HL-60/S4 (cell line): ENCODE results near the gene RIPPLY3.

ENCODE experiments used
- in situ Hi-C: fragments of 300-500 bp; cut with MboI; formaldehyde crosslinking; loops from 2 replicates; pipeline ENCODE4 v1.14.3; 2022; ENCODE audit warnings: low sequenced_read_pairs

The RIPPLY3 gene

DNA sequence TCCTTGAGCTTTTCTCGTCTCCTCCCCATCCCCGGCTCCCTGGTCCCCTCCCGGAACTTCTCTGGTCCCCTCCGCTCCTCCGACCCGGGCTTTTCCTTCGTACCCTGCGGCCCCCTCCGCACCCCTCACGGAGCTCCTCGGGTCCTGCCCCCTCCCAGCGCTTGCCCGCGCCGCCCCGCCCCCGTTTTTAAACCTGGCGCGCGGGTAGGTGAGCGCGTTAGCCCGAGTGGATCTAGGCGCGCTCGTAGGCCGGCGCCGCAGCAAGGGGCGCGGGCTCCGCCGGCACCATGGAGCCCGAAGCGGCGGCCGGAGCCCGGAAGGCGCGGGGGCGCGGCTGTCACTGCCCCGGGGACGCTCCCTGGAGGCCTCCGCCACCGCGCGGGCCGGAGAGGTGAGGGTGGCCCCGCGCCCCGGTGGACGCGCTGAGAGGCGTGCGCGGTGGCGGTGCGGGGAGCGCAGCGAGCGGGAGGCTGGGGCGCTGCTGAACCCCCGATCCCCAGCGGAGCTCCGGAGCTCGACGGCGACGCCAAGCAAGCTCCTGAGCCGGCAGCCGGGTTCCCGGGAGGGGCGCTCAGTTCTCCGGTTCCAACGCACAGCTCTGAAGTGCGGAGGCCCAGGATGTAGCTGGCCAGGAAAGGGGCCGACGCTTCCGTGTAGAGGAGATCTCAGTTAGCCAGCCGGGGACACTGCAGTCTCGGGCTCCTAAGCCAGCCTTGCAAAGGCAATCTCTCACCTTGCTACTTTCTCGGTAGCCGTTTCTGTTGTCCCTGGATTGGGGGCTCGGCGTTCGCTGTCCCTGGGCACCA is at the start of gene RIPPLY3:
Gene RIPPLY3, plus strand, starts transcription at position 217 of the 806 bp plus-strand sequence. Its CDS starts 71 bp downstream, at position 288.
- in situ Hi-C loops: no loop called here

- in situ Hi-C loops: no loop called here
Measured at GRCh38 chr21:36959020-36959835, 47.3 kb upstream of the RIPPLY3 start.

DNA sequence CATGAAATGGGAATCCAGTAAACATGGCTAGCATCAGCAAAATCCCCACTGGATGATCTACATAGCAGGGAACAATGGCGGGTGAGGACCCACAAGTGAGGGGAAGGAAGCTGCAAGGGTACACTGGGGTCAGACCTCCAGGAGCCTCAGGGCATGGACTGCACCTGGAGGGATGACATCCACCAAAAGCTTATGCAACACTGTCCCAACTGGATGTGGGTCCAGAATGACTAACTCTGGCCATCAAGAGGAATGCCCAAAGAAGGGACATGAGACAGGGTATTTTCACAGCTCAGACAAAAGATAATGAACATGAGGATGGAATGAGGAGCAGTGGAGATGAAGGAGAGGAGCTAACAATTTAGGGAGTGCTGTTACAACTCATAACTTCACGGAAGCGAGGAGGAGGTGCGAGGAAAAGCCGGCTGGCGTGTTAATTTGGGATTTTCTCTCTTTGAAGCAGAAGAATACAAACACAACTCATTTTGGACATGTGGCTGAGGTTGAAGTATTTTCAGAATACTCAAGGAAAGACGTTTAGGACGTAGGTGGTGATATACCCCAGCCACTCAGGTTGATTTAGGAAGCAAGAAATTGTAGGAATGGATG is 45.7 kb upstream of the RIPPLY3 start:
- in situ Hi-C loops: no loop called here

GRCh38 chr21:36962098-36962780 is 44.3 kb upstream of the RIPPLY3 start:
- in situ Hi-C loops: no loop called here

- in situ Hi-C loops: no loop called here
Measured at GRCh38 chr21:36964398-36964797, 42.1 kb upstream of the RIPPLY3 start.

DNA sequence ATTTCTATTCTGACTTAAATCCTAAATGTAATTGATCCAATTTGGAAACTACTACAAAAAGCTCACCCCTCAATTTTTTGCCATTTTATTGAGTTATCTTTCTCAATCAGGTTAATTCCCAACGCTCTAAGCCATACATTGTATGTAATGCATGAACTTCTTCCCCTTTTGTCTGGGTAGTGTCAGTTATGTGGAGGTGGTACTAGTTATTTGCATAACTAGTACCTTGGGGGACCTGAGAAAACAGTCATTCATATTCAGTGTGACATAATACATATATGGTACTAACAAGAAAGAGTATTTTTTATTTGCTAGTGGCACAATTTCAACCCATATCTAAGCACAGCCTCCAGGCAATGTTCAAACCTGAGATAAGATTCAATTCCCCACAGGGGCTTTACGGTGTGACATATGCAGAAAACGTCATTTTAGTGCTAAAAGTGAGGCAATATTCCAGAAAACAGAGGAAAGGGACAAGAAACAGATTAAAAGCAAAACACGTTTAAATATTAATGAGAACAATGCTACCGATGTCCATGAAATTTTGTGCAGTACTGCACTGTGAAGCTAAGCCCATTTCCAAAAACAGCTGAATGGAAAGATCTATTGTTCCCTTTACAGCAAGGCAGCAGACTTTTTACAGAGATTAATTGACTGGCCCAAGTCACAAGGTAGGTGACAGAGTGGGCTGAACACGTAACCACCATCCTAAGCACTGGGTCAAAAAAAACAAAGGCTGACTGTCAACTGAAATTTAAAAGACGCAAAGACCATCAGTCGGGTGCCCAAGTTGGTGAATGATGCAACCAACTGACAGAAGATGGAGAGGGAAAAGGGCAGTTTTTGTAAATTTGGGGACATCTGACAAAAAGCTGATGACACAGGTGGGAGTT is 41.4 kb upstream of the RIPPLY3 start:
- in situ Hi-C loops: no loop called here

DNA sequence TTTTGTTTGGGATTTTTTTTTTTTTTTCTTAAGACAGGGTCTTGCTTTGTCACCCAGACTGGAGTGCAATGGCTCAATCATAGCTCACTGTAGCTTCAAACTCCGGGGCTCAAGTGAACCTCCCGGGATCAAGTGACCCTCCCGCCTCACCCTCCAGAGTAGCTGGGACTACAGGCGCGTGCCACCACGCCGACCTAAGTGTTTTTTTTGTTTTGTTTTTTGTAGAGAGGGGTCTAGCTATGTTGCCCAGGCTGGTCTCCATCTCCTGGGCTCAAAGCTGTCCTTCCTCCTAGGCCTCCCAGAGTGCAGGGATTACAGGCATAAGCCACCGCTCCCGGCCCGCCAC is 40.8 kb upstream of the RIPPLY3 start:
- in situ Hi-C loops: no loop called here

- in situ Hi-C loops: no loop called here
Measured at GRCh38 chr21:36966066-36966820, 40.3 kb upstream of the RIPPLY3 start, which contains the start of gene HLCS. Gene HLCS (minus strand): TSS chr21:36966669. CDS start chr21:36966638, 31 bp downstream.

- in situ Hi-C loops: no loop called here
Measured at GRCh38 chr21:36966821-36967768, 39.4 kb upstream of the RIPPLY3 start.

- in situ Hi-C loops: no loop called here
Measured at GRCh38 chr21:36968414-36968813, 38.1 kb upstream of the RIPPLY3 start.

DNA sequence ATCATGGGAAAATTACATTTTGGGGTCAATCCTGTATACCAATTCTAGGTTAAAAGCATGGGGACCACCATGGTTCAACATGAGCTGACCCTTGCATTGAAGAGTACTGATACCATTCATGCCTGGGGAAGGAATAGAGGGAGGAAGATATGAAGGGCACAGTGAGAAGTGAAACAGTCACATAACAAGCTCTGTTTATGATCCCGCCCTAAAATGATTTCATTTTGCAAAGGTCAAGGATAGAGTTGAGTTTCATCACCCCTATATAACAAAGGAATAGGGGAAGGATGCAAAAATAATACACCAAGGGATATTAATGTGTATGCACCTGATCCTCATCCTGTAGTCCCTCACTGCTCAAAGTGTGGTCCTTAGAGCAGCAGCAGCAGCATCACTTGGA is 37.5 kb upstream of the RIPPLY3 start:
- in situ Hi-C loops: no loop called here

- in situ Hi-C loops: no loop called here
Measured at GRCh38 chr21:36973986-36974850, 32.3 kb upstream of the RIPPLY3 start.

- in situ Hi-C loops: no loop called here
Measured at GRCh38 chr21:36974851-36975192, 31.7 kb upstream of the RIPPLY3 start.

DNA sequence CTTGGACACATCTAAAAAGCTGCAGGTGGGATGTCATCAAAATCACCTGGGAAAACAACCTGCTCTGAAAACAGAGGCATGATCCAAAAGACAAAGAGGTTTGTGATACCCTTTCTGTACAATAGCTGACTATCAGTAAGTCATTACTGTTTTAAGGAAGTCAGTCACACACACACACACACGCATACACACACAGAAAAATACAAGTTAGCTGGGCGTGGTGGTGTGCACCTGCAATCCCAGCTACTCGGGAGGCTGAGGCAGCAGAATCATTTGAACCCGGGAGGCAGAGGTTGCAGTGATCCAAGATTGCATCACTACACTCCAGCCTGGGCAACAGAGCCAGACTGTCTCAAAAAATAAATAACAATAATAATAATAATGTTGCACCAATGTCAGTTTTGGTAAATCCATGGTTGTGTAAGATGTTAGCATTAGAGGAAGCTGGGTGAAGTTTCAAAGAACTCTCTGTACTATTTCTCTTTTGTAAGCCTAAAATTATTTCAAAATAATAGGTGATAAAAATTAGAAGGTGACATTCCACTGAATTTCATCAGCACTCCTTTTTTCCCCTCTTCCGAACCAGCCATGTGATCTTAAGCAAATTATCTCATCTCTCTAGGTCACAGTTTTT is 30.2 kb upstream of the RIPPLY3 start:
- in situ Hi-C loops: no loop called here

DNA sequence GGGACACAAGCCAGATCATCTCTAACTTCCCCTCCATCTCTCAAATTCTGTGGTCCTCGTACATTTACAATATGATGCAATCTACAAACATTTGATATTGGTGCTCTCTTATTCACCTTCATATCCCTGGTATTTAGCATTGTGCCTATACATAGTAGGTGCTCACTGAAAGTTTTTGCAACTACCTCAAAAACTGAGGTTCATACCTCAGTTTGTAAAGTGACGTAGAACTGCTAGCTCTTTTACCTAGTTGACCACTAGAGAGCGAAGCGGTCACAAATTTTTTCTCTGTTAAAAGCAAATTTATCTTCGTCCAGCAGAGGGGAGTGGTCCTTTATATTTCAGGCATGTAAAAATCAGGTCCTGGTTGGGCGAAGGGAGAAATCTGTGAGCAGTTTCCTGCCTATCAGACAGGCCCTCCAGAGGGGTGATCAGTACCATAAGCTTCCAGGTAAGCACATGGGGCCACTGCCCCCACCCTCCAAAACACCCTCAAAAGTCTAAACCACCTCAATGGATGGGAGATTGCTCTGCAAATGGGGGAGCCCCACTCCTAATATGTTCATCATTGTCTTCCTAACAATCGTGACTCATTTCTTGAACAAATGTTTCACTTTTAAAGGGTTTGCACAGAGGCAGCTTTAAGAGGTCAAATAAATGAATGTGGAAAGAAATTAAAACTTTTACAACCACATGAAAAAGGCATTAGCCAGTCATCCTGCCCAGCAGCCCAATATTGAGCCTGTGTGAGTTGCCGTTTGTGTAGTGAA is 29.4 kb upstream of the RIPPLY3 start:
- in situ Hi-C loops: no loop called here
